ENCODE measurements around the gene CFAP251.
"Not testable (repeated sequence)": the region's sequence is repeated elsewhere in the genome, so short reads cannot be mapped to it uniquely, and the experiment has no call there.

The CFAP251 gene

GRCh38 chr12:121983536-121984210 is 65.3 kb downstream of the CFAP251 start:
- H3K36me3 ChIP-seq (ENCODE audit: control insufficient read depth, insufficient read depth, low read length): no peaks in the 10 kb centered on the region
- TF ChIP-seq CTCF (IDR thresholded peaks at IDR 0.05): no peak
- H3K27me3 ChIP-seq (ENCODE audit: control insufficient read depth, insufficient read depth, low read length): no peaks in the 10 kb centered on the region
- H3K9ac ChIP-seq: no peak overlapping the region
- H3K4me3 ChIP-seq (ENCODE audit: low read depth, low read length): no peak overlapping the region
- no peak overlapping the region for H3K4me2 ChIP-seq (ENCODE audit: low read length)
- H3K4me1 ChIP-seq: no peaks in the 10 kb centered on the region
- H3K79me2 ChIP-seq: no peaks in the 10 kb centered on the region
- no peaks in the 10 kb centered on the region for H3K9me3 ChIP-seq (ENCODE audit: control insufficient read depth, low read length)
- H3K27ac ChIP-seq: no peak overlapping the region
- no peak overlapping the region for H2AFZ ChIP-seq

- H3K79me2 ChIP-seq: no peaks in the 10 kb centered on the region
- no peaks in the 10 kb centered on the region for H3K4me1 ChIP-seq
- H3K9ac ChIP-seq: no peak overlapping the region
- H2AFZ ChIP-seq: no peak overlapping the region
- no peak overlapping the region for H3K4me2 ChIP-seq (ENCODE audit: low read length)
- H3K36me3 ChIP-seq (ENCODE audit: control insufficient read depth, insufficient read depth, low read length): no peaks in the 10 kb centered on the region
- H3K27me3 ChIP-seq (ENCODE audit: control insufficient read depth, insufficient read depth, low read length): no peaks in the 10 kb centered on the region
- no peaks in the 10 kb centered on the region for H3K9me3 ChIP-seq (ENCODE audit: control insufficient read depth, low read length)
- no peak overlapping the region for H3K27ac ChIP-seq
- no peak for TF ChIP-seq CTCF (IDR thresholded peaks at IDR 0.05)
- no peak overlapping the region for H3K4me3 ChIP-seq (ENCODE audit: low read depth, low read length)
Measured at GRCh38 chr12:121986489-121987245, 68.3 kb downstream of the CFAP251 start.

GRCh38 chr12:121988519-121988918 is 70.1 kb downstream of the CFAP251 start:
- not testable (repeated sequence) for H3K4me1 ChIP-seq; H3K9me3 ChIP-seq (ENCODE audit: control insufficient read depth, low read length); H2AFZ ChIP-seq; H3K9ac ChIP-seq; H3K4me3 ChIP-seq (ENCODE audit: low read depth, low read length); H3K4me2 ChIP-seq (ENCODE audit: low read length); H3K27me3 ChIP-seq (ENCODE audit: control insufficient read depth, insufficient read depth, low read length); H3K36me3 ChIP-seq (ENCODE audit: control insufficient read depth, insufficient read depth, low read length); H3K27ac ChIP-seq; H3K79me2 ChIP-seq

- H3K27ac ChIP-seq: no peak overlapping the region
- H3K4me3 ChIP-seq (ENCODE audit: low read depth, low read length): no peak overlapping the region
- no peaks in the 10 kb centered on the region for H3K4me1 ChIP-seq
- H3K9ac ChIP-seq: no peak overlapping the region
- H3K36me3 ChIP-seq (ENCODE audit: control insufficient read depth, insufficient read depth, low read length): no peaks in the 10 kb centered on the region
- no peak for TF ChIP-seq CTCF (IDR thresholded peaks at IDR 0.05)
- no peaks in the 10 kb centered on the region for H3K79me2 ChIP-seq
- H2AFZ ChIP-seq: no peak overlapping the region
- no peak overlapping the region for H3K4me2 ChIP-seq (ENCODE audit: low read length)
- H3K9me3 ChIP-seq (ENCODE audit: control insufficient read depth, low read length): no peaks in the 10 kb centered on the region
- H3K27me3 ChIP-seq (ENCODE audit: control insufficient read depth, insufficient read depth, low read length): no peaks in the 10 kb centered on the region
Measured at GRCh38 chr12:121989276-121990113, 71.1 kb downstream of the CFAP251 start.

- no peak for TF ChIP-seq CTCF (IDR thresholded peaks at IDR 0.05)
- no peaks in the 10 kb centered on the region for H3K9me3 ChIP-seq (ENCODE audit: control insufficient read depth, low read length)
- H3K4me2 ChIP-seq (ENCODE audit: low read length): no peak overlapping the region
- H3K36me3 ChIP-seq (ENCODE audit: control insufficient read depth, insufficient read depth, low read length): no peaks in the 10 kb centered on the region
- no peaks in the 10 kb centered on the region for H3K79me2 ChIP-seq
- no peak overlapping the region for H3K9ac ChIP-seq
- H3K27ac ChIP-seq: no peak overlapping the region
- H3K27me3 ChIP-seq (ENCODE audit: control insufficient read depth, insufficient read depth, low read length): no peaks in the 10 kb centered on the region
- H3K4me1 ChIP-seq: no peaks in the 10 kb centered on the region
- H3K4me3 ChIP-seq (ENCODE audit: low read depth, low read length): no peak overlapping the region
- no peak overlapping the region for H2AFZ ChIP-seq
Measured at GRCh38 chr12:121990114-121990647, 71.8 kb downstream of the CFAP251 start.
